Colonic mucosa (tissue), 4 donors: ENCODE results near the gene DEPDC5. TPM values are rescaled to one million over a fixed set of nuclear protein-coding genes. Genes with fewer than 3 reads are reported as not detected.

ENCODE experiments used
- DNase-seq: peaks from one replicate; pipeline ENCODE4 v3.0.0-alpha.2; 2020
- H3K27ac ChIP-seq: fragments of 200-600 bp; one replicate; pipeline ENCODE4 v1.8.0; 2021
- H3K27me3 ChIP-seq: fragments of 200-600 bp; one replicate; pipeline ENCODE4 v1.8.0; 2021
- H3K36me3 ChIP-seq: fragments of 200-600 bp; one replicate; pipeline ENCODE4 v1.8.0; 2021
- H3K4me1 ChIP-seq: fragments of 200-600 bp; one replicate; pipeline ENCODE4 v1.8.0; 2021; ENCODE audit warnings: mild to moderate bottlenecking
- H3K4me3 ChIP-seq: fragments of 200-600 bp; one replicate; pipeline ENCODE4 v1.8.0; 2021
- H3K9ac ChIP-seq, 2 donors: one replicate each; pipeline ENCODE4 v1.7.0; 2013; ENCODE audit warnings: control low read depth in 2 of 2, low read depth in 2 of 2, low read length in 2 of 2
- H3K9me3 ChIP-seq: fragments of 200-600 bp; one replicate; pipeline ENCODE4 v1.8.0; 2021
- intact Hi-C: fragments of 100-400 bp; cut with DNase I; formaldehyde crosslinking; loops from one replicate; pipeline ENCODE4 v1.14.1; 2022
- total RNA-seq, 2 donors: library from RNA; stranded (reverse); fragmentation: NEBNext Ultra II Directional in 1 of 2; extraction: Animal tissue kit (Norgen Biotek cat#: 25700) in 1 of 2; gene quantifications; one replicate each; pipeline ENCODE4 v1.2.1, GENCODE V29; 2021
- TF ChIP-seq, protein P1 (sequence below): fragments of 200-600 bp; IDR thresholded peaks from one replicate; pipeline ENCODE4 v1.8.0; 2022; ENCODE audit warnings: antibody characterized with exemption, mild to moderate bottlenecking
- donor health status: healthy.
- donor health status: DM: no; HTN: no; CAD: no.
- donor health status: DM: no; HTN: no; CAD: no.

Gene DEPDC5
- total RNA-seq, 2 donors from 2014 or later = 24.6 to 52.7 TPM

DNA sequence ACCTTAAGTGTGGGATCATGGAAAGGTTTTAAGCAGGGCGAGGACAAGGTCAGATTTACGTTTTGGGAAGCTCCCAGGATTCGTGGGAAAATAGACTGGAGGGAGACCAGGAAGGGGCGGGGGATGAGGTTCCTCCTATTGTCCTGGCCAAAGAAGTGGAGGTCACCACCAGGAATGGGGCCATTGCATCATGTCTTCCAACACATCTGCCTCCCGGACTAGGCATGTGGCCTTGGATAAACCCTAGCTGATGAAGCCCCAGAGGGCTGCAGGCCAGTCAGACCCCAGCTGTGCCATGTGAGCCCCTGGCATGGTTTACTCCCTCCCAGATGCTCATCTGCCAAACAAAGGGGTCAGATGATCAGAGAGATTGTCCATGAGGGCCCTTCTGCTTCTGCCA, 179.0 kb downstream of the DEPDC5 start:
- no peak for DNase-seq
- Histone ChIP-seq H3K9ac (no peak overlapping the region), H3K36me3 (no peaks in the 10 kb centered on the region), H3K4me3 (no peak overlapping the region), H3K27me3 (no peaks in the 10 kb centered on the region), H3K27ac (no peak overlapping the region), H3K9me3 (no peaks in the 10 kb centered on the region), H3K4me1 (no peaks in the 10 kb centered on the region)
- TF ChIP-seq, protein P1, sequence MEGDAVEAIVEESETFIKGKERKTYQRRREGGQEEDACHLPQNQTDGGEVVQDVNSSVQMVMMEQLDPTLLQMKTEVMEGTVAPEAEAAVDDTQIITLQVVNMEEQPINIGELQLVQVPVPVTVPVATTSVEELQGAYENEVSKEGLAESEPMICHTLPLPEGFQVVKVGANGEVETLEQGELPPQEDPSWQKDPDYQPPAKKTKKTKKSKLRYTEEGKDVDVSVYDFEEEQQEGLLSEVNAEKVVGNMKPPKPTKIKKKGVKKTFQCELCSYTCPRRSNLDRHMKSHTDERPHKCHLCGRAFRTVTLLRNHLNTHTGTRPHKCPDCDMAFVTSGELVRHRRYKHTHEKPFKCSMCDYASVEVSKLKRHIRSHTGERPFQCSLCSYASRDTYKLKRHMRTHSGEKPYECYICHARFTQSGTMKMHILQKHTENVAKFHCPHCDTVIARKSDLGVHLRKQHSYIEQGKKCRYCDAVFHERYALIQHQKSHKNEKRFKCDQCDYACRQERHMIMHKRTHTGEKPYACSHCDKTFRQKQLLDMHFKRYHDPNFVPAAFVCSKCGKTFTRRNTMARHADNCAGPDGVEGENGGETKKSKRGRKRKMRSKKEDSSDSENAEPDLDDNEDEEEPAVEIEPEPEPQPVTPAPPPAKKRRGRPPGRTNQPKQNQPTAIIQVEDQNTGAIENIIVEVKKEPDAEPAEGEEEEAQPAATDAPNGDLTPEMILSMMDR = no peak
- intact Hi-C loops = no loop called here

DNA sequence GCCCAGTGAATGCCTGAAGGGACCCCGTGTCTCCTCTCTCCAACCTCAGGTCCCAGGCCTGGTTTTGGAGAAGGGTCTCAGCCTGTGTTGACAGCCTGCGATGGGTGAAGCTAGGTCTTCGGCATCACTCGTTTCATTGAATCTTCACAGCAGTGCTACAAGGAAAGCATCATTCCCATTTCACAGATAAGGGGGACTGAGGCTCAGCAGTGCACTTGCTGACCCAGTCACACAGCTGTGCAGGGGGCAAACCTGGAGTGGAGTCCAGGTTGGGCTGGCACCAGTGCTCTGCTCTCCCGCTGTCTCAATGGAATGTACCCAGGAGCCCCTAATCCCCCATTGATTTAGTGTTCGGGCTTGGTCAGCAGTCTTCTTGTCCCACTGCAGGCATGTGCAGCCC, 179.6 kb downstream of the DEPDC5 start:
- Histone ChIP-seq H3K27ac (no peak overlapping the region), H3K9me3 (no peaks in the 10 kb centered on the region), H3K9ac (no peak overlapping the region), H3K4me1 (no peaks in the 10 kb centered on the region), H3K36me3 (no peaks in the 10 kb centered on the region), H3K4me3 (no peak overlapping the region), H3K27me3 (no peaks in the 10 kb centered on the region)
- intact Hi-C loops = no loop called here
- no peak for DNase-seq
- TF ChIP-seq, protein P1 = no peak

DNA sequence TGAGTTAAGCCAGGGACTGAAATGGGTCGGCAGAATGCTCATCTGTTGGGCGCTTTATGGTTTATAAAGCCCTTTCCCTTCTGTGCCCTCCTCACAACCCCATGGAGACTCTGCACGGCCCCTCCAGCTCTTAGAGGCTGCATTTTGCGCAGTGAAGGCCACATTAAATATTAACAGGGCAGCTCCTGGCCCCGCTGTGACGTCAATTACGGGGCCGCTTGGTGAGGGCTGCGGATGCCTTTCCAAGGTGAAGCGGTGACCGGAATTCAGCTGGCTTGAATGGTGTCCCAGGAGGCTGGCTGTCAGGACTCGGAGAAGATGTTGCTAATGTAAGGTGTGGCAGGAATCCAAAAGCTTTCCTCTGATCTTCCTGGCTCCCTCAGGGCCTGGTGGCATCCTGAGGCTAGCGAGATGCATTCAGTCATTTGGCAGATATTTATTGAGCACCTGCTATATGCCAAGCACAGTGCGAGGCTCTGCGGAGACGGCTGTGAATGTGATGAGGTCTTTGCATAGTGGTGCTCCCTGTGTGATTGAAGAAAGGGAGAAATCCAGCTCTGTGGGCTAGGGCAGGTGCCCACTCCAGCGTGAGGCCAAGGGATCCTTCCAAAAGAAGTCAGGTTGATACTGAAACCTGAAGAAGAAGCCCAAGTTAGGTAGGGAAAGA, 180.1 kb downstream of the DEPDC5 start:
- Histone ChIP-seq H3K9me3 (no peaks in the 10 kb centered on the region), H3K9ac (no peak overlapping the region), H3K27ac (no peak overlapping the region), H3K27me3 (no peaks in the 10 kb centered on the region), H3K4me1 (no peaks in the 10 kb centered on the region), H3K4me3 (no peak overlapping the region), H3K36me3 (no peaks in the 10 kb centered on the region)
- TF ChIP-seq, protein P1 = no peak
- intact Hi-C loops = no loop called here
- no peak for DNase-seq

DNA sequence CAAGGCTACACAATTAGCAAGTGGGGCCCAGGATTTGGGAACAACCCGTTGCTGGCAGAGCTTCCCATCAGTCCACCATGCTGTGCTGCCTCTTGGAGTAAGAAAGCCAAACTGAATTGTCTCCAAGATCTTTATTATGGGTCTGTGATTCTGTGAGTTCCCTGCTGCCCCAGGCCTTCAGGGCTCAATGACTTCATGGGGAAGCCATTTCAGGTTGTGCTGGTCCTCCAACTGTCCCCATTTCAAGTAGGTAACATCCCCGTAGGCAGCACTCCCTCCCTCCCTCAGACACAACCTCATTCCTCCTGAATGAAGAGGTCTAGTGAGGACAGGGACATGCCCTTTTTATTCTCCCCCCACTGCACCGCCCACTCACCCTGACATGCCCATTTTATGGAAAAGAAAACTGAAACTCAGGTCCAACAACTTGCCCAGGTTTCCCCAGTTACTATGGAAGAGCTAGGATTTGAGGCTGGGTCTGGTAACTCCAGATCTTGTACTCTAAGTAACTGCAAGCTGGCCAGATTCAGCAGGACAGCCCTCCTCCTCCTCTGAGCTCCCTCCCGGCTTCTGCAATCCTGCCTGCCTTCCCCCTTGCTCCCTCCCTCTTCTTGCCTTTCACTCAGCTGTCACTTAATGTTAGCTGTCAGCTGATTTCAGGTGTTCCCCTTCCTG, 182.3 kb downstream of the DEPDC5 start:
- Histone ChIP-seq H3K27me3 (no peaks in the 10 kb centered on the region), H3K9ac (no peak overlapping the region), H3K36me3 (no peaks in the 10 kb centered on the region), H3K27ac (no peak overlapping the region), H3K9me3 (no peaks in the 10 kb centered on the region), H3K4me3 (no peak overlapping the region), H3K4me1 (no peaks in the 10 kb centered on the region)
- TF ChIP-seq, protein P1 = no peak
- DNase-seq = no peak
- intact Hi-C loops = no loop called here

DNA sequence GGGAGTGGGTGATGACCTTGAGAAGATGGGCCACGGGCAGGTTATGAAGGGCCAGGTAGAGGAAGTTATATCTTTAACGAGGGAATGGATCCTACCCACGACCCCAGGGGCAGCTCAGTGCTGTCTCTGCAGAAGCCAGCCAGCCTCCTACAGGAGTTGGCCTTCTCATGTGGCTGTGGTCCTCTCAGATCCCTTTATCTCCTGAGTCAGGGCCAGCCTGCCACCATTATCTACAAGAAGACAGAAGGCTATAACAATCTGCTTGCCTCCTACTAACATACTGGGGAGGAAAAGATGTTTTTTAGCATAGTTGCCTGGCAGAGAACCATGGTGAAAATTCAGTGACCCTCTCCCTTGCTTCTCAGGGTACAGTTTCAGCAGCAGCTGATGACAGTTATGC, 183.5 kb downstream of the DEPDC5 start:
- no peaks in the 10 kb centered on the region for H3K27me3 ChIP-seq
- DNase-seq = no peak
- H3K9ac ChIP-seq = no peak overlapping the region
- H3K27ac ChIP-seq = no peak overlapping the region
- TF ChIP-seq, protein P1 = no peak
- H3K9me3 ChIP-seq = no peaks in the 10 kb centered on the region
- no peaks in the 10 kb centered on the region for H3K36me3 ChIP-seq
- no peaks in the 10 kb centered on the region for H3K4me1 ChIP-seq
- H3K4me3 ChIP-seq = no peak overlapping the region
- intact Hi-C loops = no loop called here
